Fibroblast of lung (primary cell): ENCODE data around the gene KCNG2.

Experiments used
- CTCF ChIP-seq, 2 donors: IDR thresholded peaks in 1 of 2; conservative IDR thresholded peaks in 1 of 2; 1 replicate in 1 of 2; 2 replicates in 1 of 2; pipeline ENCODE4 v1.5.1; 2011 to 2012; ENCODE audit warnings: low read length in 2 of 2, control low read depth in 1 of 2, inconsistent platforms in 1 of 2, low read depth in 1 of 2, mild to moderate bottlenecking in 1 of 2
- EZH2 ChIP-seq: IDR thresholded peaks from 2 replicates; pipeline ENCODE4 v1.5.1; 2012; ENCODE audit warnings: low read length, control low read depth, mild to moderate bottlenecking; ENCODE audit errors: missing control alignments

GRCh38 chr18:79876497-79876896 is 78.8 kb downstream of the KCNG2 start:
- TF ChIP-seq CTCF (conservative IDR thresholded peaks at IDR 0.05 in 1 of 2, IDR thresholded peaks at IDR 0.05 in 1 of 2; ENCODE audit: low read depth in 1 of 2, low read length in 2 of 2) (no peak), EZH2 (no peak)
